Measurements from ENCODE around the gene CMIP.

DNA sequence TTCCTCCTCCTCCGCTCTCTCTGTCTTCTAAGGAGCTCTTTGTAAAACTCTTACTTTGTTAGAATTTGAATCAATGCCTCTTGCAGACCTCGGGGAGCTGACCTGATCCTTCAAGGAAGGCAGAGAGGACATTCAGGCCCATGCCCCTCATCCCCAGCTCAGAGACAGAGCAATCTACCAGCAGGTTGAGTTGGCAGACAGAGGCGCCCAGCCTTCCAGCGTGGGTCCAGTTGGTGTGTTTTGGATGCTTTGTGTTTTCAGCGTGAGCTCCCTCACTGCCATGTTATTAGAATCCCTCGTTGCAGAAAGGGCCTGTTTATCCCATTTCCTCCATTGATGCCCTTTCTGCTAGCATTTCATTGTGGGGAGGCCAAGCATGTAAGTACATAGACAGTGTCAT is 167.1 kb downstream of the CMIP start:
- TF ChIP-seq, protein P1, sequence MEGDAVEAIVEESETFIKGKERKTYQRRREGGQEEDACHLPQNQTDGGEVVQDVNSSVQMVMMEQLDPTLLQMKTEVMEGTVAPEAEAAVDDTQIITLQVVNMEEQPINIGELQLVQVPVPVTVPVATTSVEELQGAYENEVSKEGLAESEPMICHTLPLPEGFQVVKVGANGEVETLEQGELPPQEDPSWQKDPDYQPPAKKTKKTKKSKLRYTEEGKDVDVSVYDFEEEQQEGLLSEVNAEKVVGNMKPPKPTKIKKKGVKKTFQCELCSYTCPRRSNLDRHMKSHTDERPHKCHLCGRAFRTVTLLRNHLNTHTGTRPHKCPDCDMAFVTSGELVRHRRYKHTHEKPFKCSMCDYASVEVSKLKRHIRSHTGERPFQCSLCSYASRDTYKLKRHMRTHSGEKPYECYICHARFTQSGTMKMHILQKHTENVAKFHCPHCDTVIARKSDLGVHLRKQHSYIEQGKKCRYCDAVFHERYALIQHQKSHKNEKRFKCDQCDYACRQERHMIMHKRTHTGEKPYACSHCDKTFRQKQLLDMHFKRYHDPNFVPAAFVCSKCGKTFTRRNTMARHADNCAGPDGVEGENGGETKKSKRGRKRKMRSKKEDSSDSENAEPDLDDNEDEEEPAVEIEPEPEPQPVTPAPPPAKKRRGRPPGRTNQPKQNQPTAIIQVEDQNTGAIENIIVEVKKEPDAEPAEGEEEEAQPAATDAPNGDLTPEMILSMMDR (IDR thresholded peaks at IDR 0.05), result no peak
- TF ChIP-seq POLR2AphosphoS5 (IDR thresholded peaks at IDR 0.05) (no peak), POLR2A (IDR thresholded peaks at IDR 0.05) (no peak)
